ENCODE measurements around the gene MSS51. TPM values are rescaled to one million over a fixed set of nuclear protein-coding genes. Genes with fewer than 3 reads are reported as not detected.
A peak's percentile ranks its signal among the peaks of the same experiment; 100 is the strongest.

The MSS51 gene
- total RNA-seq, 5 donors from 2014 or later (not counting 1 experiment from before 2014, with no cell fraction given): 3.7 to 4.7 (median 4.6) TPM

- Histone ChIP-seq H3K27me3 (replicated peaks in 1 of 2; ENCODE audit: control insufficient read depth in 2 of 2, extremely low read depth in 1 of 2, insufficient read depth in 2 of 2, low read length in 1 of 2) (no peaks in the 10 kb centered on the region), H3K27ac (ENCODE audit: low read length) (no peak overlapping the region), H3K36me3 (ENCODE audit: control insufficient read depth in 2 of 2, extremely low read depth in 1 of 2, insufficient read depth in 1 of 2, low read length in 1 of 2) (peaks cover 6 to 46% of the 10 kb centered on the region in 2 donors), H3K9me3 (no peaks in the 10 kb centered on the region), H3K4me1 (ENCODE audit: control insufficient read depth in 1 of 2, extremely low read depth in 1 of 2, insufficient read depth in 2 of 2, low read length in 2 of 2) (no peaks in the 10 kb centered on the region), H3K4me3 (ENCODE audit: control insufficient read depth in 1 of 2, extremely low read depth in 1 of 2, low read length in 1 of 2) (no peak overlapping the region)
- H3K36me3 Mint-ChIP-seq: peaks cover 50% of the 10 kb centered on the region
- ATAC-seq (replicated peaks in 1 of 4) (no peak), DNase-seq (no peak)
- CTCF ChIA-PET: no interaction called here
- no peaks in the 10 kb centered on the region for H3K27me3 Mint-ChIP-seq
- POLR2A ChIA-PET: no interaction called here
- WGBS (ENCODE audit: insufficient coverage): 95% methylated on average over 3 of the region's 3 CpGs
- peaks cover 0 to 2% (median 0%) of the 10 kb centered on the region in 3 donors for H3K4me1 Mint-ChIP-seq
- H3K27ac Mint-ChIP-seq: no peak overlapping the region
- H3K9me3 Mint-ChIP-seq: no peaks in the 10 kb centered on the region
- H3K4me3 Mint-ChIP-seq: no peak overlapping the region
Measured at GRCh38 chr10:73424478-73424877, 8.9 kb downstream of the MSS51 start.

GRCh38 chr10:73423309-73423708 is 10.1 kb downstream of the MSS51 start:
- Histone ChIP-seq H3K36me3 (ENCODE audit: control insufficient read depth in 2 of 2, extremely low read depth in 1 of 2, insufficient read depth in 1 of 2, low read length in 1 of 2) (peaks cover 6 to 46% of the 10 kb centered on the region in 2 donors), H3K4me3 (ENCODE audit: control insufficient read depth in 1 of 2, extremely low read depth in 1 of 2, low read length in 1 of 2) (no peak overlapping the region), H3K4me1 (ENCODE audit: control insufficient read depth in 1 of 2, extremely low read depth in 1 of 2, insufficient read depth in 2 of 2, low read length in 2 of 2) (no peaks in the 10 kb centered on the region), H3K9me3 (no peaks in the 10 kb centered on the region), H3K27ac (ENCODE audit: low read length) (no peak overlapping the region), H3K27me3 (replicated peaks in 1 of 2; ENCODE audit: control insufficient read depth in 2 of 2, extremely low read depth in 1 of 2, insufficient read depth in 2 of 2, low read length in 1 of 2) (no peaks in the 10 kb centered on the region)
- Mint-ChIP-seq H3K4me3 (no peak overlapping the region), H3K27me3 (no peaks in the 10 kb centered on the region), H3K27ac (peak overlapping the region in 1 of 2 donors; percentile 34), H3K4me1 (peaks cover 0 to 2% (median 0%) of the 10 kb centered on the region in 3 donors), H3K36me3 (peaks cover 50% of the 10 kb centered on the region), H3K9me3 (no peaks in the 10 kb centered on the region)
- DNase-seq: no peak
- CTCF ChIA-PET: interaction anchor here in 1 of 2 donors (0.6 kb wide), 1 partner anchor 107 kb away, joined by 3 read pairs; no protein-coding TSS in a partner anchor
- POLR2A ChIA-PET: interaction anchor here (0.6 kb wide), 2 partner anchors 92 to 1237 kb away, joined by 3 to 4 read pairs; no protein-coding TSS in a partner anchor
- no peak for ATAC-seq (replicated peaks in 1 of 4)

- Histone ChIP-seq H3K4me1 (ENCODE audit: control insufficient read depth in 1 of 2, extremely low read depth in 1 of 2, insufficient read depth in 2 of 2, low read length in 2 of 2) (peaks cover 11 to 18% of the 10 kb centered on the region in 2 experiments), H3K9me3 (no peaks in the 10 kb centered on the region), H3K36me3 (ENCODE audit: control insufficient read depth in 2 of 2, extremely low read depth in 1 of 2, insufficient read depth in 1 of 2, low read length in 1 of 2) (no peaks in the 10 kb centered on the region), H3K4me3 (ENCODE audit: control insufficient read depth in 1 of 2, extremely low read depth in 1 of 2, low read length in 1 of 2) (no peak overlapping the region), H3K27ac (ENCODE audit: low read length) (no peak overlapping the region), H3K27me3 (replicated peaks in 1 of 2; ENCODE audit: control insufficient read depth in 2 of 2, extremely low read depth in 1 of 2, insufficient read depth in 2 of 2, low read length in 1 of 2) (no peaks in the 10 kb centered on the region)
- Mint-ChIP-seq H3K4me1 (peaks cover 28 to 29% (median 28%) of the 10 kb centered on the region in 3 donors), H3K9me3 (no peaks in the 10 kb centered on the region), H3K4me3 (no peak overlapping the region), H3K36me3 (no peaks in the 10 kb centered on the region), H3K27me3 (no peaks in the 10 kb centered on the region), H3K27ac (no peak overlapping the region)
- DNase-seq: no peak
- ATAC-seq (replicated peaks in 1 of 4): no peak
- ChIA-PET CTCF (no interaction called here), POLR2A (interaction anchor here (0.6 to 1.0 kb wide), 3 partner anchors 28 to 169 kb away, joined by 4 to 8 read pairs (median 6); no protein-coding TSS in a partner anchor)
- WGBS (ENCODE audit: insufficient coverage): 100% methylated on average over 1 of the region's 3 CpGs
Measured at GRCh38 chr10:73416571-73416970, 16.8 kb downstream of the MSS51 start.

GRCh38 chr10:73414230-73414945 is 19.0 kb downstream of the MSS51 start:
- peaks cover 46 to 48% (median 48%) of the 10 kb centered on the region in 3 donors for H3K4me1 Mint-ChIP-seq
- WGBS (ENCODE audit: insufficient coverage): 2% methylated on average over 8 of the region's 17 CpGs
- CTCF ChIA-PET: no interaction called here

GRCh38 chr10:73413528-73414229 is 19.7 kb downstream of the MSS51 start, which contains the start of gene ANXA7:
TSS of gene ANXA7 (minus strand) at chr10:73414058. CDS start at chr10:73400856, 13,202 bp downstream.
- under 1% methylated on average over 52 of the region's 62 CpGs for WGBS (ENCODE audit: insufficient coverage)
- Mint-ChIP-seq H3K36me3 (peaks cover 9% of the 10 kb centered on the region), H3K27me3 (no peaks in the 10 kb centered on the region), H3K27ac (peak within 1 kb of the TSS; percentile 75 to 94), H3K4me1 (peaks cover 53 to 55% (median 55%) of the 10 kb centered on the region in 3 donors), H3K4me3 (peak within 1 kb of the TSS; percentile 87 to 93 (median 88)), H3K9me3 (no peaks in the 10 kb centered on the region)
- ATAC-seq (replicated peaks in 1 of 4) (peak; percentile 97 to 98 (median 98)), DNase-seq (peak; percentile 85 to 97 (median 92))
- peaks cover 12 to 25% of the 10 kb centered on the region in 2 experiments for H3K4me1 ChIP-seq (ENCODE audit: control insufficient read depth in 1 of 2, extremely low read depth in 1 of 2, insufficient read depth in 2 of 2, low read length in 2 of 2)
- H3K4me3 ChIP-seq (ENCODE audit: control insufficient read depth in 1 of 2, extremely low read depth in 1 of 2, low read length in 1 of 2): peak within 1 kb of the TSS; percentile 74 to 96
- H3K36me3 ChIP-seq (ENCODE audit: control insufficient read depth in 2 of 2, extremely low read depth in 1 of 2, insufficient read depth in 1 of 2, low read length in 1 of 2): no peaks in the 10 kb centered on the region
- CTCF ChIA-PET: interaction anchor here in 1 of 2 donors (0.7 to 1.0 kb wide), 2 partner anchors 55 to 317 kb away, joined by 3 read pairs; partner anchors contain the start of genes CFAP70 and P4HA1
- no peaks in the 10 kb centered on the region for H3K27me3 ChIP-seq (replicated peaks in 1 of 2; ENCODE audit: control insufficient read depth in 2 of 2, extremely low read depth in 1 of 2, insufficient read depth in 2 of 2, low read length in 1 of 2)
- peak within 1 kb of the TSS; percentile 85 for H3K27ac ChIP-seq (ENCODE audit: low read length)
- H3K9me3 ChIP-seq: no peaks in the 10 kb centered on the region
- POLR2A ChIA-PET: interaction anchor here (0.5 to 1.1 kb wide), 4 partner anchors 15 to 745 kb away, joined by 3 to 5 read pairs (median 3); partner anchors contain the start of gene P4HA1 (in 1 of the 2)

More at GRCh38 chr10:73414230-73414945, 19.0 kb downstream of the MSS51 start:
- POLR2A ChIA-PET: interaction anchor here in 1 of 2 donors (1.0 kb wide), 1 partner anchor 317 kb away, joined by 3 read pairs; the partner anchor contains the start of gene P4HA1
- Mint-ChIP-seq H3K27ac (peak overlapping the region; percentile 65 to 86), H3K9me3 (no peaks in the 10 kb centered on the region), H3K4me3 (peak overlapping the region; percentile 87 to 93 (median 88)), H3K36me3 (peaks cover 9% of the 10 kb centered on the region), H3K27me3 (no peaks in the 10 kb centered on the region)
- DNase-seq (peak in 1 of 35 experiments; percentile 8), ATAC-seq (replicated peaks in 1 of 4) (peak; percentile 39 to 43 (median 41))
- H3K27ac ChIP-seq (ENCODE audit: low read length): peak overlapping the region; percentile 28
- no peaks in the 10 kb centered on the region for H3K9me3 ChIP-seq
- no peaks in the 10 kb centered on the region for H3K27me3 ChIP-seq (replicated peaks in 1 of 2; ENCODE audit: control insufficient read depth in 2 of 2, extremely low read depth in 1 of 2, insufficient read depth in 2 of 2, low read length in 1 of 2)
- peak overlapping the region; percentile 74 to 96 for H3K4me3 ChIP-seq (ENCODE audit: control insufficient read depth in 1 of 2, extremely low read depth in 1 of 2, low read length in 1 of 2)
- H3K4me1 ChIP-seq (ENCODE audit: control insufficient read depth in 1 of 2, extremely low read depth in 1 of 2, insufficient read depth in 2 of 2, low read length in 2 of 2): peaks cover 12 to 25% of the 10 kb centered on the region in 2 experiments
- H3K36me3 ChIP-seq (ENCODE audit: control insufficient read depth in 2 of 2, extremely low read depth in 1 of 2, insufficient read depth in 1 of 2, low read length in 1 of 2): no peaks in the 10 kb centered on the region

- under 1% methylated on average over 9 of the region's 9 CpGs for WGBS (ENCODE audit: insufficient coverage)
- ATAC-seq (replicated peaks in 1 of 4): peak; percentile 30 to 45 (median 32)
- Mint-ChIP-seq H3K27ac (peak overlapping the region; percentile 75 to 94), H3K36me3 (peaks cover 9% of the 10 kb centered on the region), H3K4me3 (peak overlapping the region; percentile 87 to 93 (median 88)), H3K27me3 (no peaks in the 10 kb centered on the region), H3K4me1 (peaks cover 56 to 57% (median 57%) of the 10 kb centered on the region in 3 donors), H3K9me3 (no peaks in the 10 kb centered on the region)
- H3K27me3 ChIP-seq (replicated peaks in 1 of 2; ENCODE audit: control insufficient read depth in 2 of 2, extremely low read depth in 1 of 2, insufficient read depth in 2 of 2, low read length in 1 of 2): no peaks in the 10 kb centered on the region
- H3K4me3 ChIP-seq (ENCODE audit: control insufficient read depth in 1 of 2, extremely low read depth in 1 of 2, low read length in 1 of 2): peak overlapping the region; percentile 74 to 96
- CTCF ChIA-PET: interaction anchor here in 1 of 2 donors (0.7 to 1.0 kb wide), 4 partner anchors 19 to 316 kb away, joined by 3 to 6 read pairs (median 4); partner anchors contain the start of genes CFAP70 and P4HA1
- peak overlapping the region; percentile 85 for H3K27ac ChIP-seq (ENCODE audit: low read length)
- H3K4me1 ChIP-seq (ENCODE audit: control insufficient read depth in 1 of 2, extremely low read depth in 1 of 2, insufficient read depth in 2 of 2, low read length in 2 of 2): peaks cover 12 to 25% of the 10 kb centered on the region in 2 experiments
- peak in 29 of 35 experiments; percentile 7 to 59 (median 28) for DNase-seq
- POLR2A ChIA-PET: interaction anchor here (0.5 to 1.1 kb wide), 3 partner anchors 14 to 744 kb away, joined by 3 to 5 read pairs (median 3); no protein-coding TSS in a partner anchor
- peaks cover 0 to under 1% of the 10 kb centered on the region in 2 donors for H3K36me3 ChIP-seq (ENCODE audit: control insufficient read depth in 2 of 2, extremely low read depth in 1 of 2, insufficient read depth in 1 of 2, low read length in 1 of 2)
- no peaks in the 10 kb centered on the region for H3K9me3 ChIP-seq
Measured at GRCh38 chr10:73413108-73413527, 20.2 kb downstream of the MSS51 start.

Measured in T-cell (primary cell).